Mucosa of descending colon (tissue), 3 donors: ENCODE measurements around the gene INAVA. TPM values are rescaled to one million over a fixed set of nuclear protein-coding genes. Genes with fewer than 3 reads are reported as not detected.

Experiments
- ATAC-seq: fragments of 200-7000 bp; cut with Tn5 transposase; one replicate; pipeline ENCODE4 v1.9.1; 2020; ENCODE audit warnings: mild to moderate bottlenecking, moderate library complexity
- DNase-seq, 3 donors: peaks; one replicate each; pipeline ENCODE4 v3.0.0-alpha.2; 2020
- H3K36me3 ChIP-seq: fragments of 200-600 bp; one replicate; pipeline ENCODE4 v1.8.0; 2021; ENCODE audit warnings: low read depth, mild to moderate bottlenecking
- H3K4me1 ChIP-seq: fragments of 200-600 bp; one replicate; pipeline ENCODE4 v1.8.0; 2021; ENCODE audit warnings: low read depth, mild to moderate bottlenecking
- H3K4me3 ChIP-seq: fragments of 200-600 bp; one replicate; pipeline ENCODE4 v1.8.0; 2021; ENCODE audit warnings: mild to moderate bottlenecking
- H3K9me3 ChIP-seq: fragments of 200-600 bp; one replicate; pipeline ENCODE4 v1.8.0; 2021; ENCODE audit warnings: mild to moderate bottlenecking
- CTCF ChIP-seq: fragments of 200-600 bp; IDR thresholded peaks from one replicate; pipeline ENCODE4 v1.8.0; 2022; ENCODE audit warnings: antibody characterized with exemption, mild to moderate bottlenecking
- intact Hi-C, 2 donors: fragments of 100-400 bp; cut with DNase I in 1 of 2; cut with micrococcal nuclease in 1 of 2; formaldehyde crosslinking; loops; one replicate each; pipeline versions ENCODE4 v1.11.0 to v1.11.1; 2022; cut with DNase I, micrococcal nuclease
- long read RNA-seq, 2 donors: library from polyadenylated mRNA; unstranded; transcript quantifications; one replicate each; pipeline ENCODE4 v2.0.0, GENCODE V29; 2019 to 2021
- total RNA-seq, 3 donors: library from RNA; stranded (reverse); fragmentation: NEBNext Ultra II Directional in 2 of 3; extraction: Animal tissue kit (Norgen Biotek cat#: 25700) in 2 of 3; gene quantifications; one replicate each; pipeline versions ENCODE4 v1.2.1 to v1.2.4, GENCODE V29; 2021 to 2023
- donor health status: DM: no; HTN: no; CAD: no; lungs with moderate emphysema.
- donor health status: DM: no; HTN: no; CAD: no.
- donor health status: DM: no; HTN: yes; CAD: no.

The INAVA gene
- total RNA-seq, result 100 to 1,000 TPM in 2 of 3 donors, 10 to 100 TPM in 1; 82.0 to 238 (median 171) TPM
- long read RNA-seq, donor 1, transcript INAVA-202 (10 exons, 2,197 nt), result major isoform, 23 of 83 reads
- long read RNA-seq, donor 1, partial matches to known transcripts, result 49 of 83 reads
- long read RNA-seq, donor 1, other reads (novel, unspliced or antisense), result 11 of 83 reads
- long read RNA-seq, donor 2, transcript INAVA-202 (10 exons, 2,197 nt), result major isoform, 9 of 38 reads
- long read RNA-seq, donor 2, partial matches to known transcripts, result 23 of 38 reads
- long read RNA-seq, donor 2, other reads (novel, unspliced or antisense), result 6 of 38 reads

DNA sequence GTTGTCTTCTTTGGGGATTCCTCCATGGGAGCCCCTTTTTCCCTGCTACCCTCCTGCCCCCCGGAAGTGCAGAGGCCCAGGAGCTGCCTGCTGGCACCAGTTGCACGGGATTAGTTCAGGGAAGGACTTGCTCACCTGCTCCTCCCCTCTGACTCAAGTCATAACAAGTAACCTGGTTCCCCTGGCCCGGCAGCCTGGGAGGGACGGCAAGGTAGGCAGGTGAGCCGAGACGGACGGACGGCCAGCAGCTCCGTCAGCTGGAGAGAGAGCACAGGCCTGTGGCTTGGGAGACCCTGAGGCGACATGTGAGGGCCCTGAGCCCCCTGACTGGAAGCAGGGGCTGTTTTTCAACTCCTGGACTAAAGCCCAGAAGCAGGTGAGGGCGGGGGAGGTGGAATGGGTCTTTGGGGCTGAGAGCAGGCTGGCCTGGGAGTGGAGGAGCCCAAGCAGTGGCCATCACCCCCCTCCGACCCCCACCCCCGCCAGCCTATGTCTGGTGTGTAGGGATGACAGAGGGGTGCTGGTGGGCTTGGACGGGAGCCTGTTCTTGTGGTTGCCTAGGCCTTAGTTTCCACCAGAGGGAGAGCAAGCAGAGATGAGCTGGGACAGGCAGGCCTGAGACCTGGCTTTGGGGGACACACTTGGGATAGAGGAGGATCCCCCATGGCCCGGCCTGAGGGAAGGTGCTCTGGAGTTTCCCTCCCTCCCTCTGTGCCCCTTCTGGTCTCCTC, at the start of gene INAVA:
Gene INAVA, plus strand, starts transcription at position 189 of the 731 bp plus-strand sequence. CDS start 3,501 bp downstream, outside the sequence.
- peaks cover 34% of the 10 kb centered on the region for H3K4me1 ChIP-seq
- ATAC-seq (peak; percentile 56), DNase-seq (peak; percentile 86 to 90 (median 87))

DNA sequence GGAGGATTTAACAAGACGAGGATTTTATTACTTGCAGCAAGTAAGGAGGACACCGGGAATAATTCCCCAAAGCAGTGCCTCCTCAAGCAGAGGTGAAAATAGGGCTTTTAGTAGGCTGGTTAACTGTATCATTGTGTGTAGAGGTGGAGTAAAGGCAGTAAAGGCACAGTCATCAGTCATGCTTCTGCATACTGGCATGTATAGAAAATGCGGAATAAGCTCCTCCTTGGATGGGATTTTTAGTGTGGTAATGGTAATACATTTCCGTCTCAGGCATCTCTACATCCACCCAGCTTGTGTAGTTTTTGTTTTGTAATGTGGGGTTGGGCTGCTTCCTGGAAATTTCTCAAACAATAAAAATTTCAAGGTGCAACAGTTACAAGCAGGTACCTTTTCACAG, 49.3 kb upstream of the INAVA start:
- no peaks in the 10 kb centered on the region for H3K9me3 ChIP-seq
- no peaks in the 10 kb centered on the region for H3K4me1 ChIP-seq
- ATAC-seq (no peak), DNase-seq (no peak)
- no peak for TF ChIP-seq CTCF
- no peak overlapping the region for H3K4me3 ChIP-seq
- H3K36me3 ChIP-seq, result no peaks in the 10 kb centered on the region
- intact Hi-C loops, result no loop called here

More for the DNA sequence above, at the start of gene INAVA:
- no peak for TF ChIP-seq CTCF
- intact Hi-C loops, result no loop called here
- Histone ChIP-seq H3K36me3 (no peaks in the 10 kb centered on the region), H3K4me3 (peak within 1 kb of the TSS; percentile 40), H3K9me3 (no peaks in the 10 kb centered on the region)

DNA sequence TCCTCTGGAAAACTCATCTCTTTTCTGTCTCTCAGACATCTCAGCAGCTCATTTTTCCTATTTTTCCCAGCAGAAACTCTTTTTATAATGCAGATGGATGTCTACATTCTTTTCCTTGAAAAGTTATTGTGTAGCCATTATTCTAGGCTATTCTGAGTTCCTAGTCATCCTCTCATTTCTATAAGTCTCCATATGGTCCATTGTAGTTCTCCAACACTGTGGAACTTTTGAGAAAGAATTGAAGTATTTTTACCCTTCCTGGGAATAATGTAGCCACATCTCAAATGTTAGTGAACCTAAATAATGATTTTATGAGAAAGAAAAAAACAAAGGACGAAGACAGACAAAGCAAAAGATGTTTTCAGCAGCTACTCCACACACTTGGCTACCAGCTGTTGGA, 48.3 kb upstream of the INAVA start:
- TF ChIP-seq CTCF, result no peak
- intact Hi-C loops, result no loop called here
- no peak for ATAC-seq

DNA sequence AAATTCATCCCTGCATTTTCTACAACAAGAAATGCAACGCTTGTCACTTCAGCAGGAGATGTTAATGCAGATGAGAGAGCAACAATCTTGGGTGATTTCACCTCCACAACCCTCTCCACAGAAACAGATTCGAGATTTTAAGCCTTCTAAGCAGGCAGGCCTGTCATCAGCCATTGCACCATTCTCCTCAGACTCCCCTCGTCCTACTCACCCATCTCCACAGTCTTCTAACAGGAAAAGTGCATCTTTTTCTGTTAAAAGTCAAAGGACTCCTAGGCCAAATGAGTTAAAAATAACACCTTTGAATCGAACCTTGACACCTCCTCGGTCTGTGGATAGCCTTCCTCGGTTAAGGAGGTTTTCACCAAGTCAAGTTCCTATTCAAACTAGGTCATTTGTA, 45.3 kb upstream of the INAVA start:
- no peak for TF ChIP-seq CTCF
- intact Hi-C loops, result no loop called here
- H3K36me3 ChIP-seq, result no peaks in the 10 kb centered on the region

More for the DNA sequence above, 48.3 kb upstream of the INAVA start:
- no peaks in the 10 kb centered on the region for H3K9me3 ChIP-seq
- no peak overlapping the region for H3K4me3 ChIP-seq
- H3K36me3 ChIP-seq, result no peaks in the 10 kb centered on the region
- no peaks in the 10 kb centered on the region for H3K4me1 ChIP-seq
- DNase-seq, result no peak

GRCh38 chr1:200850554-200850953, 44.1 kb upstream of the INAVA start:
- Histone ChIP-seq H3K4me3 (no peak overlapping the region), H3K36me3 (no peaks in the 10 kb centered on the region), H3K9me3 (no peaks in the 10 kb centered on the region), H3K4me1 (no peaks in the 10 kb centered on the region)
- no peak for TF ChIP-seq CTCF
- DNase-seq (no peak), ATAC-seq (no peak)
- intact Hi-C loops, result no loop called here

More for the DNA sequence above, 45.3 kb upstream of the INAVA start:
- Histone ChIP-seq H3K9me3 (no peaks in the 10 kb centered on the region), H3K4me1 (no peaks in the 10 kb centered on the region), H3K4me3 (no peak overlapping the region)
- ATAC-seq, result no peak
- DNase-seq, result no peak
